Measurements from ENCODE around the gene LRP1.
A peak's percentile ranks its signal among the peaks of the same experiment; 100 is the strongest.

The LRP1 gene

GRCh38 chr12:57178213-57178612, 49.9 kb downstream of the LRP1 start:
- no peak for DNase-seq

DNA sequence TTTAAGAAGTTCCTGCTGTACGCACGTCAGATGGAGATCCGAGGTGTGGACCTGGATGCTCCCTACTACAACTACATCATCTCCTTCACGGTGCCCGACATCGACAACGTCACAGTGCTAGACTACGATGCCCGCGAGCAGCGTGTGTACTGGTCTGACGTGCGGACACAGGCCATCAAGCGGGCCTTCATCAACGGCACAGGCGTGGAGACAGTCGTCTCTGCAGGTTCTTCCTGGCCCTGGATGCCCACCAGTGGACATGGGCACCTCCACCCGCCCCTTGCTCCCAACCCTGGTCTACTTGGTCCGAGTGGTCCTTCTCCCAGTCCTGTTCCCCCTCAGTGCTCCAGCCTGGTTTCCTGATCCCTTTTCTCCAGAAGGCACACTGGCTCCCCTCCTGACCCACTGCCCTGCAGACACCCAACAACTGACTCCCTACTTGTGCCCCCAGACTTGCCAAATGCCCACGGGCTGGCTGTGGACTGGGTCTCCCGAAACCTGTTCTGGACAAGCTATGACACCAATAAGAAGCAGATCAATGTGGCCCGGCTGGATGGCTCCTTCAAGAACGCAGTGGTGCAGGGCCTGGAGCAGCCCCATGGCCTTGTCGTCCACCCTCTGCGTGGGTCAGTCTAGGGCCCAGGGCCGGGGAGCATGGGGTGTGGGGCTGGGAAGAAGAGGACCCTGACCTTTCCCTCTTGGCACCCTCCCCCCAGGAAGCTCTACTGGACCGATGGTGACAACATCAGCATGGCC, 51.2 kb downstream of the LRP1 start:
- no peak for DNase-seq

GRCh38 chr12:57180321-57180989, 52.2 kb downstream of the LRP1 start:
- no peak for DNase-seq

DNA sequence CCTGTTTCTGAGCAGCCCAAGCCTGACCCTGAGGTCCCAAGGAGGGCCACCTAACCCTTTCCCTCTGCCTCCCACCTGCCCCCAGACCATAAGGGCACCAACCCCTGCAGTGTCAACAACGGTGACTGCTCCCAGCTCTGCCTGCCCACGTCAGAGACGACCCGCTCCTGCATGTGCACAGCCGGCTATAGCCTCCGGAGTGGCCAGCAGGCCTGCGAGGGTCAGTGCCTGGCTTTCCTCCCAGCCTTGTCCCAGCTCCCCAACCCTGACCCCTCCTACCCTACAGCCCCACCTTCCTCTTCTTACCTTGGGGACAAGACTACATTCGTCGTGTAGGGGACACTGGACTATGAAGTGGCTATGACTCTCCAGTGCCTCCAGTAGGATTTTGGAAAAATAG, 52.8 kb downstream of the LRP1 start:
- no peak for DNase-seq

GRCh38 chr12:57181561-57182155, 53.4 kb downstream of the LRP1 start:
- no peak for DNase-seq

DNA sequence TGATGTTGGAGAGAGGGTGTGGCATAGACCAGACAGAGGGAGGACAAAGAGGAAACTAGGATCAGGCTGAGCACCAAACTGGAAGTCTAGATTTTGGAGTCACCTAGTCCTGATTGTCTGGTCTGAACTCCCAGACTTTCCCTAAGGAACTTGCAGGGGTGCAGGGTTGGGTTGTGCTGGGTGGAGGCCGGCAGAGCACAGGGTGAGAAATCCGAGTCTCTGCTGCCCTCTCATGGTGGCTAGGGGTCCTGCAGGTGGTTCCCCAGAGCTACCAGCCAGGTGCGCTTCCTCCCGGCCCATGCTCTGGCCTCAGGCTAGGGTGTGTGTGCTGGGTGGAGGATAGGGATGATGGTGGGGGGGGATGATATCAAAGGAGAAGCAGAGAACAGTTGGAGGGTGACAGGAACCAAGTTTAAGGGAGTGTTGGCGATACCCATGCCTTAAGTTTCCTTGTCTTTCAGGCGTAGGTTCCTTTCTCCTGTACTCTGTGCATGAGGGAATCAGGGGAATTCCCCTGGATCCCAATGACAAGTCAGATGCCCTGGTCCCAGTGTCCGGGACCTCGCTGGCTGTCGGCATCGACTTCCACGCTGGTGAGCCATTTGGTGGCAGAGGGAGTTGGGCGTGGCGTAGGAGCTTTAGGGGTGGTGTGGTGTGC, 54.8 kb downstream of the LRP1 start:
- DNase-seq: peak; percentile 78

DNA sequence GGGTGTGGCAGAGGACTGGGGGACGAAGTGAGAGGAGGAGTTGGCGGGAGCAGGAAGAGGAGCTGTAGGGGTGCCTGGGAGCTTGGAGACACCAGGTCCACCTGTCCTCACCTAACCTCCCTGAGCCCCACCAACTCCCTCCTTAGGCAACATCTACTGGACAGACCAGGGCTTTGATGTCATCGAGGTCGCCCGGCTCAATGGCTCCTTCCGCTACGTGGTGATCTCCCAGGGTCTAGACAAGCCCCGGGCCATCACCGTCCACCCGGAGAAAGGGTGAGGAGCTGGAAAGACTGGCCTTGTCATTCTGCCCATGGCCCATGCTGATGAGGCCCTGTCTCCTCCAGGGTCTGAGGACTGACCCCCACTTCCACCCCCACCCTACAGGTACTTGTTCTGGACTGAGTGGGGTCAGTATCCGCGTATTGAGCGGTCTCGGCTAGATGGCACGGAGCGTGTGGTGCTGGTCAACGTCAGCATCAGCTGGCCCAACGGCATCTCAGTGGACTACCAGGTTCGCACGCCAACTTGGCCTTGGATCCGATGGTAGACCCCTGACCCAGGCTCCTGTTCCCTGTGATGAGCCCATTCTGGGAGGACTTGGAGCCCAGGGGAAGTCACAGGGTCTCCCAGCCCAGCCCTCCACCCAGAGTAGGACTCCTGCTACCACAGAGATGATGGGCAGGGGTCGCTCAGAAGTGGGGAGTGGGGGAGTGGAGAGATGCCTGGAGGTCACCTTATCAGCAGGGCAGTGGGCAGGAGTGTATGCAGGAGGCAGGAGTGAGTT, 55.8 kb downstream of the LRP1 start:
- DNase-seq: no peak

- no peak for DNase-seq
These were observed 57.1 kb downstream of the LRP1 start for GRCh38 chr12:57185403-57185802.

- DNase-seq: no peak
These were observed 57.7 kb downstream of the LRP1 start for GRCh38 chr12:57185906-57186508.

DNA sequence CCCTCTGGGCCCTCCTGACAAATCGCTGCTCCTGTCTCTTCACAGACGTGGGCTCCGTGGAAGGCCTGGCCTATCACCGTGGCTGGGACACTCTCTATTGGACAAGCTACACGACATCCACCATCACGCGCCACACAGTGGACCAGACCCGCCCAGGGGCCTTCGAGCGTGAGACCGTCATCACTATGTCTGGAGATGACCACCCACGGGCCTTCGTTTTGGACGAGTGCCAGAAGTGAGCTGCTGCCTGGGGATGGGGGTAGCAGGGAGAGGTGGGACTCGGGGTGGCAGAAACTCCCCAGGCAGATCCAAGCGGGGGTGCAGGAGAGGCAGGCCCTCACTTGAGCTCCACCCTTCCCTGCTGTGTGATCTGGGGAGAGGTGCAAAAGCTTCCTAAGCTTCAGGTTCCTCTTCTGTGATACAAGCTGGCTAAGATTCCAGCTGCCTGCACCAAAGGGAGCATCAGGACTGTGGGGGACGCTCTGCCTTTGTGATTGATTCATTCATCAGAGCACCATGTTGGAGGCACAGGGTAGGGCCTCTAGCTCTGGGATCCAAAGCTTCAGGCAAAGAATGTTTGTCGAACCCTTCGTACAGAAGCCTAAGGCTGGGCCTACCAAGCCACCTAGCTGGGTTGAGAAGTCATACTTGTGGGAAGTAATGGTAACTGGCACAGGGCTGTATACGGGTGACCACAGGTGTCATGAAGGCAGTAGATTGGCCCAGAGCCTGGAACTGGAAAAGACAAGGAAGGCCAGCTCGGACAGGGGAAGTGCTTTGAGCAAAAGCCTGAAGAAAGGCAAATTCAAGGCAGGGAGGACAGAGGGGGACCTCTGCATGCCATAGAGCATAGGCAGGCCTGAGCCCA, 59.2 kb downstream of the LRP1 start:
- no peak for DNase-seq

- DNase-seq: no peak
These were observed 59.8 kb downstream of the LRP1 start for GRCh38 chr12:57188090-57188425.

DNA sequence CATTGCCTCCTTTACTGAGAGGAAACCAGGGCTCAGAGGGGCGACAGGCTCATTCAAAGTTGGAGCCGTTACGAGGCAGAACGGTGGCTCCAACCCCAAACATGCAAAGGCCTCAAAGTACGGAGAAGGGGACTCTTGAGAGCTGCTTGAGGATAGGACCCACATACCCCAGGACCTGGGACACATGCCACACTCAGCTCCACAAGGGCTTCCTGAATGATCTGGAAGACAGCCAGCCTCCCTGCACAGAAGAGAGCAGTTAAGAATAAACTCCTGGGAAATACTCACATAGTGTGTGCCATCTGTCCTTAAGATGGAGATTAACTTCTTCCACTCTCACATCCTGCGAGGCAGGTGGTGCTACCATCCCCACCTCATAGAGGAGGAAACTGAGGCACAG, 61.8 kb downstream of the LRP1 start:
- DNase-seq: no peak

- no peak for DNase-seq
These were observed 62.5 kb downstream of the LRP1 start for GRCh38 chr12:57190821-57191220.

GRCh38 chr12:57191410-57191809, 63.1 kb downstream of the LRP1 start:
- no peak for DNase-seq

DNA sequence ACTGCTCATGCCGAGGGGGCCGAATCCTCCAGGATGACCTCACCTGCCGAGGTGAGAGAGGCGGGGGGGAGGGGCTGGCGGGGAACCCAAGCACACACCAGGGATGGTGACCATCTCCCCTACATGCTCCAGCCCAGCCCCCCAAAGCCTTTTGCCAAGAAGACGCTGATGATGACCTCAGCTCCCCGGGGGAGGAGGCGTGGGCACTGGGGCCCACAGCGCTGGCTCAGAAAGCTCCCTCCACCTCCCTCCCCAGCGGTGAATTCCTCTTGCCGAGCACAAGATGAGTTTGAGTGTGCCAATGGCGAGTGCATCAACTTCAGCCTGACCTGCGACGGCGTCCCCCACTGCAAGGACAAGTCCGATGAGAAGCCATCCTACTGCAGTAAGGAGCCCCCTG, 64.6 kb downstream of the LRP1 start:
- no peak for DNase-seq

- DNase-seq: no peak
These were observed 65.5 kb downstream of the LRP1 start for GRCh38 chr12:57193706-57194245.

DNA sequence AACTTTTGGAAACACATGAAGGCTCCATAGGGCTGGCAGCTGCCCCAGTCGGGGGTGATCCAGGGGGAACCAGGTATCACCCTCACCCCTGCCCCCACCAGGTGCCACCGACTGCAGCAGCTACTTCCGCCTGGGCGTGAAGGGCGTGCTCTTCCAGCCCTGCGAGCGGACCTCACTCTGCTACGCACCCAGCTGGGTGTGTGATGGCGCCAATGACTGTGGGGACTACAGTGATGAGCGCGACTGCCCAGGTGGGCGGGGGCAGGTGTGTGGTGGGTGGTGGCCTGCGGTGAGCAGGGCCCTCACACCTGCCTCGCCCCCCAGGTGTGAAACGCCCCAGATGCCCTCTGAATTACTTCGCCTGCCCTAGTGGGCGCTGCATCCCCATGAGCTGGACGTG, 66.0 kb downstream of the LRP1 start:
- no peak for DNase-seq

GRCh38 chr12:57195186-57195585, 66.9 kb downstream of the LRP1 start:
- DNase-seq: no peak

DNA sequence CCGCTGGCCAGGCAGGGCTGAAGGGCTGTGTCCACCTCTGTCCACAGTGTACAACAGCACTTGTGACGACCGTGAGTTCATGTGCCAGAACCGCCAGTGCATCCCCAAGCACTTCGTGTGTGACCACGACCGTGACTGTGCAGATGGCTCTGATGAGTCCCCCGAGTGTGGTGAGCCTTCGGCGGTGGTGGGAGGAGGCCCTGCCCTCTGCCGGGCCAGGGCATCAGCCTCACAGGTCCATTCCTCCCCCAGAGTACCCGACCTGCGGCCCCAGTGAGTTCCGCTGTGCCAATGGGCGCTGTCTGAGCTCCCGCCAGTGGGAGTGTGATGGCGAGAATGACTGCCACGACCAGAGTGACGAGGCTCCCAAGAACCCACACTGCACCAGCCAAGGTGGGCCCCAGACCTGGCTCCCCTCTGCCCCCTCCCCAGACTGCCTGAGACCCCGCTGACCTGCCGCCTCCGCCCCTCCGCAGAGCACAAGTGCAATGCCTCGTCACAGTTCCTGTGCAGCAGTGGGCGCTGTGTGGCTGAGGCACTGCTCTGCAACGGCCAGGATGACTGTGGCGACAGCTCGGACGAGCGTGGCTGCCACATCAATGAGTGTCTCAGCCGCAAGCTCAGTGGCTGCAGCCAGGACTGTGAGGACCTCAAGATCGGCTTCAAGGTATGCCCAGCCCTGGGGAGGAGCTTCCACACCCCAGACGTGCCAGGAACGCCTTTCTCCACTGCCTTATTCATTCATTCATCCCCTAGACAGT, 67.5 kb downstream of the LRP1 start:
- no peak for DNase-seq

DNA sequence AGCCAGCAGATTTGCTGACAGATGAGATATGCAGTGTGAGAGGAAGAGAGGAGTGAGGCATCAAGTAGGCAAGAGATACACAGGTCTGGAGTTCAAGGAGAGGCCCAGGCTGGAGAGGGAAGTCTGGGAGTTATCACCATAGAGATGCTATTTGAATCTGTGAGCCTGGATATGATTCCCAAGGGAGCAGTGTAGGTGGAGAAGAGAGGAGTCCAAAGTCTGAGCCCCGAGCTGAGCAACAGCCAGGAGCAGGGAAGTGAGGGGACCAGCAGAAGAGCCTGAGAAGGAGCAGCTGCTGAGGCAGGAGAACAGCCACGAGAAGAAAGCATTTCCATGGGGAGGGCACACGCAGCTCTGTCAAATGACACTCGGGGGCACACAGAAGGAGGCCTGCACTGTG, 68.2 kb downstream of the LRP1 start:
- DNase-seq: no peak

DNA sequence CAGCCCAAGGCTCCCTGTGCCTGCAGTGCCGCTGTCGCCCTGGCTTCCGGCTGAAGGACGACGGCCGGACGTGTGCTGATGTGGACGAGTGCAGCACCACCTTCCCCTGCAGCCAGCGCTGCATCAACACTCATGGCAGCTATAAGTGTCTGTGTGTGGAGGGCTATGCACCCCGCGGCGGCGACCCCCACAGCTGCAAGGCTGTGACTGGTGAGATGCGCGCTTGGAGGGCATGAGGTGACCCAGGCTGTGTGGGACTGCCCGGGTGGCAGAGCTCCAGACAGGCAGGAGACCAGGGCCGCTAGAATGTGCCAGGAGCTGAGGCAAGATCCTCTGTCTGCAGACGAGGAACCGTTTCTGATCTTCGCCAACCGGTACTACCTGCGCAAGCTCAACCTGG, 68.7 kb downstream of the LRP1 start:
- DNase-seq: no peak
